ENCODE data around the gene EXOC8. TPM values are rescaled to one million over a fixed set of nuclear protein-coding genes. Genes with fewer than 3 reads are reported as not detected.

Gene EXOC8
- total and polyA plus RNA-seq, 2 of the 8 experiments (the other 6 are each of a cell fraction or from before 2014, with no cell fraction given): 2.0 to 9.8 TPM

- H3K23me2 ChIP-seq (ENCODE audit: low read depth, low read length): no peaks in the 10 kb centered on the region
- H3K4me3 ChIP-seq (ENCODE audit: extremely low read depth in 1 of 4, insufficient read depth in 2 of 4, low read depth in 3 of 4, low read length in 4 of 4): no peak overlapping the region
- no peak for FAIRE-seq
- no peaks in the 10 kb centered on the region for H4K20me1 ChIP-seq (replicated peaks in 1 of 2; ENCODE audit: control insufficient read depth in 1 of 2, insufficient read depth in 2 of 2, low read length in 2 of 2)
- no peak overlapping the region for H4K8ac ChIP-seq (ENCODE audit: extremely low read depth, insufficient read depth, low read length)
- H2BK120ac ChIP-seq (replicated peaks; ENCODE audit: low read depth, low read length): no peak overlapping the region
- CTCF ChIA-PET (ENCODE audit: partially characterized antibody): interaction anchor here (0.7 kb wide), 1 partner anchor 11 kb away, joined by 3 read pairs; no protein-coding TSS in a partner anchor
- no peak overlapping the region for H2AFZ ChIP-seq (ENCODE audit: low read length)
- H2BK12ac ChIP-seq (ENCODE audit: low read depth, low read length): no peak overlapping the region
- no peak overlapping the region for H2BK15ac ChIP-seq (ENCODE audit: low read length)
- no peak overlapping the region for H3K23ac ChIP-seq (ENCODE audit: insufficient read length)
- no peak for DNase-seq (ENCODE audit: low read depth in 1 of 2, low spot score in 2 of 2)
- no peak overlapping the region for H3K4me2 ChIP-seq (ENCODE audit: insufficient read depth in 1 of 2, low read depth in 2 of 2, low read length in 2 of 2)
- POLR2A ChIA-PET (ENCODE audit: partially characterized antibody): no interaction called here
- H3K79me2 ChIP-seq (ENCODE audit: control insufficient read depth in 1 of 2, insufficient read depth in 2 of 2, low read length in 2 of 2): no peaks in the 10 kb centered on the region
- no peak overlapping the region for H2AK5ac ChIP-seq (ENCODE audit: low read depth, low read length)
- H2BK20ac ChIP-seq (ENCODE audit: low read length): no peak overlapping the region
- H2BK5ac ChIP-seq (ENCODE audit: low read depth, low read length): no peak overlapping the region
- H3K27me3 ChIP-seq (replicated peaks in 1 of 4; ENCODE audit: control insufficient read depth in 3 of 4, extremely low read depth in 1 of 4, insufficient read depth in 3 of 4, low read length in 3 of 4): no peaks in the 10 kb centered on the region
- H4K91ac ChIP-seq (replicated peaks; ENCODE audit: insufficient read length, low read length): no peak overlapping the region
- no peak overlapping the region for H3K9ac ChIP-seq (replicated peaks in 1 of 4; ENCODE audit: extremely low read depth in 1 of 4, low read depth in 3 of 4, low read length in 3 of 4)
- no peak overlapping the region for H3K4ac ChIP-seq (replicated peaks; ENCODE audit: insufficient read length, low read depth, low read length)
- H4K5ac ChIP-seq (ENCODE audit: insufficient read length, low read depth, low read length): no peak overlapping the region
- no peak overlapping the region for H3K14ac ChIP-seq (ENCODE audit: insufficient read length)
- no peak overlapping the region for H3K27ac ChIP-seq (ENCODE audit: low read depth, low read length)
- no peaks in the 10 kb centered on the region for H3K9me3 ChIP-seq (ENCODE audit: insufficient read depth in 2 of 2, low read depth in 1 of 2, low read length in 1 of 2)
- H3K36me3 ChIP-seq (ENCODE audit: control insufficient read depth in 2 of 4, insufficient read depth in 4 of 4, low read length in 3 of 4): no peaks in the 10 kb centered on the region
- H3K4me1 ChIP-seq (replicated peaks in 1 of 4; ENCODE audit: control insufficient read depth in 3 of 4, insufficient read depth in 4 of 4, low read length in 3 of 4): no peaks in the 10 kb centered on the region
- H3K79me1 ChIP-seq (ENCODE audit: low read depth, low read length): no peaks in the 10 kb centered on the region
- H3K18ac ChIP-seq (ENCODE audit: extremely low read depth, low read length): no peak overlapping the region
- H3K56ac ChIP-seq (replicated peaks; ENCODE audit: insufficient read length, low read depth, low read length): no peak overlapping the region
- no peak for TF ChIP-seq SP4 (IDR thresholded peaks at IDR 0.05; ENCODE audit: low read length)
- TF ChIP-seq CTBP2 (IDR thresholded peaks at IDR 0.05; ENCODE audit: borderline replicate concordance, insufficient read depth, insufficient read length, low read length): no peak
- TF ChIP-seq FOSL1 (IDR thresholded peaks at IDR 0.05; ENCODE audit: insufficient read depth, low read depth, low read length): no peak
- TF ChIP-seq EGR1 (IDR thresholded peaks at IDR 0.05; ENCODE audit: borderline replicate concordance, low read depth, low read length): no peak
- no peak for TF ChIP-seq EZH2 (IDR thresholded peaks at IDR 0.05; ENCODE audit: low read depth, low read length, severe bottlenecking)
- TF ChIP-seq YY1 (IDR thresholded peaks at IDR 0.05; ENCODE audit: low read depth, low read length): no peak
- TF ChIP-seq CHD1 (IDR thresholded peaks at IDR 0.05; ENCODE audit: low read depth, low read length): no peak
- TF ChIP-seq RAD21 (IDR thresholded peaks at IDR 0.05 in 1 of 2, conservative IDR thresholded peaks at IDR 0.05 in 1 of 2; ENCODE audit: low read depth in 2 of 2, low read length in 2 of 2): no peak
- no peak for TF ChIP-seq SIN3A (conservative IDR thresholded peaks at IDR 0.05 in 1 of 2, IDR thresholded peaks at IDR 0.05 in 1 of 2; ENCODE audit: low read depth in 1 of 2, low read length in 2 of 2)
Measured at GRCh38 chr1:231386466-231386865, 48.8 kb upstream of the EXOC8 start.
